Right ventricle myocardium superior (tissue), 1 donor: ENCODE measurements around the gene OTUD1. TPM values are rescaled to one million over a fixed set of nuclear protein-coding genes. Genes with fewer than 3 reads are reported as not detected.

Experiments
- microRNA-seq: library from miRNA; unstranded; fragments of <30 nt; microRNA quantifications from one replicate; pipeline ENCODE4 v1.2.0, GENCODE V29; 2020
- total RNA-seq: library from RNA; stranded (reverse); fragmentation: NEBNext Ultra II Directional; extraction: Animal tissue kit (Norgen Biotek cat#: 25700); gene quantifications from one replicate; pipeline ENCODE4 v1.2.1, GENCODE V29; 2021
- donor health status: DM: no; HTN: yes; CAD: no; lungs with severe emphysema.

The OTUD1 gene
- total RNA-seq, 1 donor from 2014 or later, result 13.3 TPM

Small RNA genes within 50 kb of the gene (microRNA-seq; reads per million reads assigned to microRNA genes)
- not detected for gene MIR1254-2

Other genes starting within 250 kb of the OTUD1 start
- gene PTF1A, start 246.8 kb upstream of the OTUD1 start, total RNA-seq, result not detected
- gene C10orf67, start 94.3 kb upstream of the OTUD1 start, total RNA-seq, result 0.54 TPM